GM12878 (cell line): Measurements from ENCODE around the gene ZC3H10. TPM values are rescaled to one million over a fixed set of nuclear protein-coding genes. Genes with fewer than 3 reads are reported as not detected.

Source experiments
- ATAC-seq: fragments of 200-7000 bp; cut with Tn5 transposase; 3 replicates; pipeline ENCODE4 v1.9.1; 2020; ENCODE audit warnings: mild to moderate bottlenecking, moderate library complexity
- BruUV-seq: library from RNA; stranded (reverse); fragments of 400-500 nt; replicated peaks from 2 replicates; lab custom pipeline; 2021; lab: Mats Ljungman, UMichigan
- CTCF ChIA-PET: fragments of 300-600 bp; sonication (Branson Sonifier 250); formaldehyde crosslinking; extraction: SDS; loops from one replicate; lab custom pipeline; 2021; ENCODE audit warnings: inconsistent platforms; lab: Yijun Ruan, JAX
- POLR2A ChIA-PET: fragments of 350-600 bp; formaldehyde crosslinking; extraction: SDS; loops from one replicate; lab custom pipeline; 2021; ENCODE audit warnings: inconsistent platforms; lab: Charles Lee
- RAD21 ChIA-PET: fragments of 300-600 bp; sonication (Branson Sonifier 250); formaldehyde crosslinking; loops from one replicate; lab custom pipeline; 2023; ENCODE audit warnings: antibody characterized with exemption; ENCODE audit not compliant: unreplicated experiment; lab: Charles Lee
- SMC1A ChIA-PET: fragments of 300-600 bp; sonication (Branson Sonifier 250); formaldehyde crosslinking; loops from one replicate; lab custom pipeline; 2023; ENCODE audit not compliant: unreplicated experiment, uncharacterized antibody; lab: Charles Lee
- DNase-seq: peaks from one replicate; pipeline ENCODE4 v3.0.0-alpha.2; 2011; ENCODE audit warnings: low read depth, low spot score
- FAIRE-seq: peaks from 3 replicates; lab custom pipeline; 2011; peaks lifted over from hg19 to GRCh38; lab: Jason Lieb, UNC
- H2AFZ ChIP-seq: 2 replicates; pipeline ENCODE4 v1.6.0; 2011; ENCODE audit warnings: low read depth, low read length, control low read depth; ENCODE audit not compliant: control insufficient read depth
- H3K27ac ChIP-seq: 2 replicates; pipeline ENCODE4 v1.5.1; 2011; ENCODE audit warnings: control low read depth; ENCODE audit not compliant: control insufficient read depth, insufficient read depth
- H3K27me3 ChIP-seq, 2 experiments: replicated peaks in 1 of 2; 2 replicates each; pipeline versions ENCODE4 v1.6.0 to v1.6.1; 2011; ENCODE audit warnings: low read length in 1 of 2; ENCODE audit not compliant: control insufficient read depth in 2 of 2, insufficient read depth in 2 of 2
- H3K36me3 ChIP-seq, 2 experiments: 2 replicates each; pipeline ENCODE4 v1.5.1; 2011; ENCODE audit warnings: low read length in 1 of 2; ENCODE audit not compliant: control insufficient read depth in 2 of 2, insufficient read depth in 2 of 2
- H3K4me1 ChIP-seq: 2 replicates; pipeline ENCODE4 v1.6.1; 2011; ENCODE audit warnings: mild to moderate bottlenecking, low read length, moderate library complexity, mixed read lengths; ENCODE audit not compliant: control insufficient read depth, insufficient read depth
- H3K4me2 ChIP-seq: 2 replicates; pipeline ENCODE4 v1.6.0; 2011; ENCODE audit warnings: control low read depth; ENCODE audit not compliant: control insufficient read depth, insufficient read depth
- H3K4me3 ChIP-seq: fragments of 200-600 bp; sonication (generic); 2 replicates; pipeline ENCODE4 v1.5.1; 2016
- H3K79me2 ChIP-seq: 2 replicates; pipeline ENCODE4 v1.6.0; 2011; ENCODE audit warnings: low read length; ENCODE audit not compliant: control insufficient read depth, insufficient read depth
- H3K9ac ChIP-seq: 2 replicates; pipeline ENCODE4 v1.8.0; 2011; ENCODE audit warnings: low read length, control low read depth, mixed read lengths; ENCODE audit not compliant: control insufficient read depth, insufficient read depth
- H3K9me3 ChIP-seq: replicated peaks from 3 replicates; pipeline ENCODE4 v1.5.1; 2011; ENCODE audit warnings: mild to moderate bottlenecking, low read length; ENCODE audit not compliant: control insufficient read depth, insufficient read depth
- H4K20me1 ChIP-seq: 2 replicates; pipeline ENCODE4 v1.6.0; 2011; ENCODE audit not compliant: control insufficient read depth, insufficient read depth
- ZNF592 ChIP-seq: fragments of 450-650 bp; IDR thresholded peaks from 2 replicates; pipeline ENCODE4 v1.6.1; 2017; ENCODE audit warnings: mild to moderate bottlenecking, moderate library complexity
- WGBS: methylation state at CpG from one replicate; pipeline ENCODE4 v1.1.6; 2016; ENCODE audit warnings: low lambda C conversion rate; ENCODE audit not compliant: insufficient replicate concordance, insufficient coverage; ENCODE audit errors: missing lambda C conversion rate; 5-methylcytosine and 5-hydroxymethylcytosine counted together
- in situ Hi-C: fragments of 300-500 bp; cut with MboI; formaldehyde crosslinking; loops from 9 replicates; pipeline ENCODE4 v1.14.3; 2018; ENCODE audit warnings: mixed read lengths
- intact Hi-C: fragments of 100-400 bp; cut with micrococcal nuclease; formaldehyde crosslinking; loops from one replicate; pipeline ENCODE4 v1.14.2; 2022; ENCODE audit not compliant: unreplicated experiment
- polyA plus RNA-seq, 11 experiments: library from polyadenylated mRNA; depleted of rRNA in 4 of 11; unstranded in 6 of 11; stranded (reverse) in 5 of 11; fragments of >200 nt; fragmentation: Nextera tagmentation in 4 of 11; fragmentation: Illumina TruSeq in 1 of 11; extraction: Ambion mirVana in 4 of 11; extraction: Trizol in 1 of 11; gene quantifications; 1 replicate in 1 of 11; 2 replicates in 10 of 11; pipeline versions ENCODE4 v1.2.1 to v1.2.3, GENCODE V29; 2011 to 2016; ENCODE audit warnings: inconsistent platforms in 2 of 11, missing spikeins in 2 of 11, low read depth in 1 of 11
- total RNA-seq, 4 experiments: library from RNA; depleted of rRNA in 3 of 4; stranded (reverse); fragments of >200 nt in 3 of 4; fragmentation: Illumina TruSeq in 1 of 4; extraction: Trizol in 1 of 4; gene quantifications; 2 replicates each; pipeline versions ENCODE4 v1.2.1 to v1.2.3, GENCODE V29; 2013 to 2021

ZC3H10 gene
- total and polyA plus RNA-seq, 10 of the 15 experiments (the other 5 are each of a cell fraction or from before 2014, with no cell fraction given) = 0.56 to 6.4 (median 3.7) TPM

GRCh38 chr12:56081393-56082347 is 36.4 kb upstream of the ZC3H10 start:
- H3K9ac ChIP-seq = no peak overlapping the region
- RAD21 ChIA-PET = no interaction called here

More at GRCh38 chr12:56081393-56082347, 36.4 kb upstream of the ZC3H10 start:
- Histone ChIP-seq H3K4me2 (no peak overlapping the region), H3K9me3 (no peaks in the 10 kb centered on the region), H3K27me3 (peaks cover 9 to 15% of the 10 kb centered on the region in 2 experiments; a peak in 3 of 4 replicates), H3K4me1 (no peaks in the 10 kb centered on the region), H3K79me2 (no peaks in the 10 kb centered on the region)
- in situ Hi-C loops = no loop called here
- WGBS = 28% methylated on average over 6 of the region's 6 CpGs
- no TSS peak for BruUV-seq
- SMC1A ChIA-PET = no interaction called here
- no peak for DNase-seq
- CTCF ChIA-PET = interaction anchor here (1.3 kb wide), 1 partner anchor 44 kb away, joined by 3 read pairs; no protein-coding TSS in a partner anchor
- no peak for ATAC-seq
- no peak for TF ChIP-seq ZNF592
- TF ChIP-seq, all 136 proteins: peak for 0
- POLR2A ChIA-PET = no interaction called here
- FAIRE-seq = no peak
- Histone ChIP-seq H3K27ac (no peak overlapping the region), H3K4me3 (no peak overlapping the region), H4K20me1 (no peaks in the 10 kb centered on the region), H2AFZ (no peak overlapping the region), H3K36me3 (no peaks in the 10 kb centered on the region)
- intact Hi-C loops = loop anchor here (5.0 kb wide), 1 partner anchor 34 kb away; no protein-coding TSS in a partner anchor
